Ascending aorta (tissue), 2 donors: ENCODE measurements around the gene CACNA2D3. TPM values are rescaled to one million over a fixed set of nuclear protein-coding genes. Genes with fewer than 3 reads are reported as not detected.

Experiments
- DNase-seq, 2 donors: peaks; one replicate each; pipeline ENCODE4 v3.0.0-alpha.2; 2019; ENCODE audit warnings: low spot score in 2 of 2
- H3K27ac ChIP-seq, 2 donors: fragments of 200-600 bp; sonication (generic); one replicate each; pipeline ENCODE4 v1.5.1; 2016 to 2017; ENCODE audit warnings: mild to moderate bottlenecking in 1 of 2
- H3K27me3 ChIP-seq: fragments of 200-600 bp; sonication (generic); one replicate; pipeline ENCODE4 v1.5.1; 2017
- H3K36me3 ChIP-seq, 2 donors: fragments of 200-600 bp; sonication (generic); one replicate each; pipeline ENCODE4 v1.5.1; 2016
- H3K4me1 ChIP-seq, 2 donors: fragments of 200-600 bp; sonication (generic); one replicate each; pipeline ENCODE4 v1.5.1; 2016 to 2017; ENCODE audit warnings: mild to moderate bottlenecking in 1 of 2
- H3K4me3 ChIP-seq, 2 donors: fragments of 200-600 bp; sonication (generic); one replicate each; pipeline ENCODE4 v1.5.1; 2016 to 2017; ENCODE audit warnings: mild to moderate bottlenecking in 1 of 2
- H3K9me3 ChIP-seq, 2 donors: fragments of 200-600 bp; sonication (generic); one replicate each; pipeline ENCODE4 v1.5.1; 2016
- intact Hi-C: fragments of 100-400 bp; cut with DNase I; formaldehyde crosslinking; loops from one replicate; pipeline ENCODE4 v1.15.1; 2023
- total RNA-seq: library from RNA; depleted of rRNA; stranded (reverse); fragments of >200 nt; gene quantifications from one replicate; pipeline ENCODE4 v1.1.0, GENCODE V29; 2016
- TF ChIP-seq, protein P1 (sequence below), 3 experiments: fragments of 200-600 bp in 2 of 3; fragments of 450-650 bp in 1 of 3; sonication (generic) in 2 of 3; IDR thresholded peaks; one replicate each; pipeline ENCODE4 v1.5.1; 2016 to 2019; ENCODE audit warnings: antibody characterized with exemption in 3 of 3, mild to moderate bottlenecking in 1 of 3, moderate library complexity in 1 of 3

CACNA2D3 gene
- total RNA-seq, 1 donor from 2014 or later, result not detected

DNA sequence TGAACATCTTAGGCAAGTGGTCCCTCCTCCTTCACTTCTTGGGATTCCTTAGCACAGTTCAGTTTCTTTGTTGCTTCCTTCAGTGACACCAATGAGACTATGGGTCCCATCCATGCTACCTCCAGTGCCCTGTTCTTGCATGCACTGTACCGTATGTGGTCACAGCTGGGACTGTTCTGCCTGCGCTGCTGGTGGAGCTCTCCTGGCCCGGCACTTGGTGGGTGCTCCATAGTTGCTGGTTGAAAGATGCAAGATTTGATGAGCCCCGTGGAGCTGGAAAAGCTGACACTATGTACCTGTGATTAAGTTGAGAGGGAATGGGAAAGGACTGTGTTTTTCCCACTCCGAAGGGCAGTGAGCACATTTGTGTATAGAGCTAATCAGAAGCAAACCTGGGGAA is 407.7 kb downstream of the CACNA2D3 start:
- Histone ChIP-seq H3K4me1 (no peaks in the 10 kb centered on the region), H3K4me3 (no peak overlapping the region), H3K36me3 (no peaks in the 10 kb centered on the region), H3K9me3 (no peaks in the 10 kb centered on the region), H3K27me3 (no peaks in the 10 kb centered on the region), H3K27ac (no peak overlapping the region)
- intact Hi-C loops, result no loop called here
- TF ChIP-seq, protein P1, sequence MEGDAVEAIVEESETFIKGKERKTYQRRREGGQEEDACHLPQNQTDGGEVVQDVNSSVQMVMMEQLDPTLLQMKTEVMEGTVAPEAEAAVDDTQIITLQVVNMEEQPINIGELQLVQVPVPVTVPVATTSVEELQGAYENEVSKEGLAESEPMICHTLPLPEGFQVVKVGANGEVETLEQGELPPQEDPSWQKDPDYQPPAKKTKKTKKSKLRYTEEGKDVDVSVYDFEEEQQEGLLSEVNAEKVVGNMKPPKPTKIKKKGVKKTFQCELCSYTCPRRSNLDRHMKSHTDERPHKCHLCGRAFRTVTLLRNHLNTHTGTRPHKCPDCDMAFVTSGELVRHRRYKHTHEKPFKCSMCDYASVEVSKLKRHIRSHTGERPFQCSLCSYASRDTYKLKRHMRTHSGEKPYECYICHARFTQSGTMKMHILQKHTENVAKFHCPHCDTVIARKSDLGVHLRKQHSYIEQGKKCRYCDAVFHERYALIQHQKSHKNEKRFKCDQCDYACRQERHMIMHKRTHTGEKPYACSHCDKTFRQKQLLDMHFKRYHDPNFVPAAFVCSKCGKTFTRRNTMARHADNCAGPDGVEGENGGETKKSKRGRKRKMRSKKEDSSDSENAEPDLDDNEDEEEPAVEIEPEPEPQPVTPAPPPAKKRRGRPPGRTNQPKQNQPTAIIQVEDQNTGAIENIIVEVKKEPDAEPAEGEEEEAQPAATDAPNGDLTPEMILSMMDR (IDR thresholded peaks at IDR 0.05), result no peak
- DNase-seq, result no peak

DNA sequence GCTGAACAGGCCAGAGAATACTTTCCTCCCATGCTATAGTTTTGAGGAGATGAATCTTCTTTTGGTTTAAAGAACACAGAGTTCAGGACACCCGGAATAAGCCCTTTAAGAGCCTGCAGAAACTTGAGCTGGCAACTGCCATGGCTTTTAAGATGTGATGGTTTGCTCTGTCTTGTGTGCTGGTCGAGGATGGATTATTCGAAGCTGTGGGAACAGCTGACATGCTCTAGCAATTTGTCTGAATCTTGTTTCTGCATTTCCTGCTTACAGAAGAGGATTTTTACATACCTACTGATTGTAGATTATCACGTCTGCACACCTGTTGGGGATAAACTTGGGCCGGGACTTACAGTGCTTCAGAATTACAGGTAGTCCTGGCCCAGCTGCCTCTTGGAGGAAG is 408.6 kb downstream of the CACNA2D3 start:
- intact Hi-C loops, result no loop called here
- Histone ChIP-seq H3K27ac (no peak overlapping the region), H3K27me3 (no peaks in the 10 kb centered on the region), H3K4me1 (no peaks in the 10 kb centered on the region), H3K9me3 (no peaks in the 10 kb centered on the region), H3K4me3 (no peak overlapping the region), H3K36me3 (no peaks in the 10 kb centered on the region)
- TF ChIP-seq, protein P1 (IDR thresholded peaks at IDR 0.05), result no peak
- DNase-seq, result no peak

DNA sequence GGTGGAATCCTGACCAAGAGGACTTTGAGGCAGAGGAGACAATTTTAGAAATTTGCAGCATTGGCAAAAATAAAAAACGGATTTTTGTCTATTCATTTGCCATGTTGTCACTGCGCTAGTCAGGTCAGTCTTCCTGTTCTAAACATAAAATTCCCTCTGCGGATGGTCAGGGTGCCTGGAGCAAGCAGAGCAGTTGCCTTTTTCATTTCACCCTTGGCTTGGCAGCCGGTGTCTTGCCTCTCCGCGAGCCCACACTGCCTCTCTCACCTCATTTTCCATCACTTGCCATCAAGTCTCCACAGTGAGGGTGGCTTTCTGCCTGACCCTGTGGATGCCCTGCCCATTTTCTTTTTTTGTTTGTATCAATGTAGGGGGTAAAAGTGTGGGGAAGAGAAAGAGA is 409.4 kb downstream of the CACNA2D3 start:
- no peak overlapping the region for H3K4me3 ChIP-seq
- no peaks in the 10 kb centered on the region for H3K9me3 ChIP-seq
- no peaks in the 10 kb centered on the region for H3K36me3 ChIP-seq
- no peaks in the 10 kb centered on the region for H3K27me3 ChIP-seq
- intact Hi-C loops, result no loop called here
- H3K4me1 ChIP-seq, result no peaks in the 10 kb centered on the region
- TF ChIP-seq, protein P1 (IDR thresholded peaks at IDR 0.05), result no peak
- no peak for DNase-seq
- H3K27ac ChIP-seq, result no peak overlapping the region

DNA sequence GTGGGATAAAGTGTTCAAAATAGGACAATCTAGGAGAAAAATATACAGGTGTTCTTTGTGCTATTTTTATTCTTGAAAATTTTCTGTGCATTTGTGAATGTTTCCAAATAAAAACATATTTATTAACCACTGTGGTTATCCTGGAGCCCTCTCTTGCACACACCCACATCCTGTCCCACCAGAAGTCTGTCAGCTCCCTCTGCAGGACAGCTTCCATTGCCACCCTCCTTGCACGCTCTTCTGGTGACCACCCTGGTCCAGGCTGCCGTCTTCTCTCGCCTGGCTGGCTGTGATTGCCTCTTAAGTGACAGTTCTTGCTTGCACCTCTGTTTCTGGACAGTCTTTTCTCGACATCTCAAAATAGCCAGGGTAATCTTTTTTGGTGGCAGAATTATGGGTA is 411.5 kb downstream of the CACNA2D3 start:
- intact Hi-C loops, result no loop called here
- TF ChIP-seq, protein P1 (IDR thresholded peaks at IDR 0.05), result no peak
- no peaks in the 10 kb centered on the region for H3K27me3 ChIP-seq

GRCh38 chr3:54535619-54536018 is 413.3 kb downstream of the CACNA2D3 start:
- H3K36me3 ChIP-seq, result no peaks in the 10 kb centered on the region
- H3K9me3 ChIP-seq, result no peaks in the 10 kb centered on the region
- intact Hi-C loops, result no loop called here
- H3K27me3 ChIP-seq, result no peaks in the 10 kb centered on the region
- TF ChIP-seq, protein P1 (IDR thresholded peaks at IDR 0.05), result no peak
- no peak overlapping the region for H3K27ac ChIP-seq
- H3K4me1 ChIP-seq, result no peaks in the 10 kb centered on the region
- H3K4me3 ChIP-seq, result no peak overlapping the region
- DNase-seq, result no peak

More for the DNA sequence above, 411.5 kb downstream of the CACNA2D3 start:
- no peak overlapping the region for H3K4me3 ChIP-seq
- no peaks in the 10 kb centered on the region for H3K4me1 ChIP-seq
- H3K9me3 ChIP-seq, result no peaks in the 10 kb centered on the region
- DNase-seq, result no peak
- H3K36me3 ChIP-seq, result no peaks in the 10 kb centered on the region
- H3K27ac ChIP-seq, result no peak overlapping the region

GRCh38 chr3:54536450-54536849 is 414.1 kb downstream of the CACNA2D3 start:
- Histone ChIP-seq H3K36me3 (no peaks in the 10 kb centered on the region), H3K27me3 (no peaks in the 10 kb centered on the region), H3K9me3 (no peaks in the 10 kb centered on the region), H3K27ac (no peak overlapping the region), H3K4me1 (no peaks in the 10 kb centered on the region), H3K4me3 (no peak overlapping the region)
- no peak for DNase-seq
- TF ChIP-seq, protein P1 (IDR thresholded peaks at IDR 0.05), result no peak
- intact Hi-C loops, result no loop called here
